HG03521 (cell line): Measurements from ENCODE around the gene PIGM.
A peak's percentile ranks its signal among the peaks of the same experiment; 100 is the strongest.
"Not testable (repeated sequence)": the region's sequence is repeated elsewhere in the genome, so short reads cannot be mapped to it uniquely, and the experiment has no call there.

Experiments used
- ATAC-seq: cut with Tn5 transposase; IDR thresholded peaks from one replicate; pipeline ENCODE4 v1.9.1; 2021; ENCODE audit warnings: mild to moderate bottlenecking, moderate library complexity; ENCODE audit not compliant: unreplicated experiment

Gene PIGM

DNA sequence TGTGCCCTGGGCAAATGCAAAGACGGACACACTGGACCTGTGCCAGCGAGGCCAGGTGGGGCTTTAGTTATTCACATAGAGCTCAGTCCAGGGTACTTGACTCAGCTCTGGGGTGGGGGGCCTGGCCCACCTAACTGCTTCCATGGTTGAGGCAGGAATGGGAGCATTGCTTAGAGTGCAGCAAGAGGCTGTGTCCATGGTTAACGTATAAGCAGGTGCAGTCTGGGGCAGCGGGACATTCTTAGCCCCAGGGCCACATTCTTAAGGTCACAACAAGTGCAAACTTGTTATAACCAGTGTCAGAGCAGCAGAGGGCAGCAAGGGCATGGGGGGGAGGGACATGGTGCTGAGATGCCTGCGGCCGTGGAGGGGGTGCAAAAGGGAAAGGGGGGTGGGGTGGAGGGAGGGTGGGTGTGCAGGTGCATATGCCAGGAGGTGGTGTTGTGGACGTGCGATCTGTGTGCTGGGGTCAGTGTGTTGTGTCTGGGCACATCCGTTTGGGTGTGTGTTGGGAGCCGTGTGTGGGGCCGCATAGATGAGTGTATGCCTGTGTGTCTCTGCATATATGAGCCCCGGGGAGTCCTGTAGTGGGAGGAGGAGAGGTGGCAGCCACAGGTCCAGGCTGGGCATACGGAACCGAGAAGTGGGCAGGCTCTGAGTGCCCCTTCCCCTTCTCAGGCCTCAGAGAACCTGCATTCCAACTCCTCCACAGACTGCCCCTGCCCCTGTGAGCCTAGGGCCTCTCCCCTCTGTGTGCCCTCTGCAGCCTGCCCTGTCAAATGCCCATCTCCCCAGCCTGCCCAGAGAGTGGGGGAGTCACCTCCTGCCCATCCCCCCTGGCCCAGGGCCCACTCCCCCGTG, 29.8 kb upstream of the PIGM start:
- no peak for ATAC-seq

DNA sequence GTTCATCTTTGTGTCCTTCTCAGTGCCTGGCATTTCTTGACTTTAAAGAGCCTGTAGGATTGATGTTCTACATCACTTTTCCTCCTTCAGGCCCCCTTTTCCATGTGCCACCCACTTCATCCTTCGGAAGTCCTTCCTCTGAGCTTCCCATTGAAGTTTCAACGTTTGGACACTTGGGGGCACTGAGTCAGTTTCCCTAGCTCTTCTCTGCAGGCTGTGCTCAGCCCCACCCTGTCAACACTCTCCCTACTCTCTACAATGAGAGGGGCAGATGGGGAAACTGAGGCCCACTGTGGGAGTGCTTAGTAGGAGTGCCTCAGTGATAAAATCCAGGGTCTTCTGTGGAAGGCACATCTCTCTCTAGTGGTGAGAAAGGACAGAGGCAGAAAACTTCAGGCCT, 26.3 kb upstream of the PIGM start:
- no peak for ATAC-seq

DNA sequence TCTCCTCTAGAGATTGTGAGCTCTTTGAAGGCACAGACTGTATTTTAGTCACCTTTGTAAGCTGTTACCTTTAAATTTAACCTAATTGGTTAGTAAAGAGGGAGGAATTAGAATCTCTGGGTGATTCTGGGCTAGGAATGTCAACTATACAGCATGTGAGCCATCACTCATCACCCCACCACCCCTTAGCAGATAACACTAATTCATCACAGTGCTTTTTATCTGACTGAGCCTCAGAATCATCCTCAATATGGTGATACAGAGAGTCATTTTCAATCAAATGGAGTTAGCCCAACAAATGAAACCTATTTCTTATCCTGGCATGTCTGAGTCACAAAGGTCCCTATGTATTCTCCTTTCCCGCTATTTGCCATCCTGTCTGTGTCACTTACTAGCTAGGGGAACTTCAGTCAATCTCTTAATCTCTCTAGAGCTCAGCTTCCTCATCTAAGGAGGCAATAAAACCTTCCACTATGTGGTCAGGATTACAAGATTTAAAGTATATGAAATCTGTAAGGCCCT, 24.9 kb upstream of the PIGM start:
- no peak for ATAC-seq

DNA sequence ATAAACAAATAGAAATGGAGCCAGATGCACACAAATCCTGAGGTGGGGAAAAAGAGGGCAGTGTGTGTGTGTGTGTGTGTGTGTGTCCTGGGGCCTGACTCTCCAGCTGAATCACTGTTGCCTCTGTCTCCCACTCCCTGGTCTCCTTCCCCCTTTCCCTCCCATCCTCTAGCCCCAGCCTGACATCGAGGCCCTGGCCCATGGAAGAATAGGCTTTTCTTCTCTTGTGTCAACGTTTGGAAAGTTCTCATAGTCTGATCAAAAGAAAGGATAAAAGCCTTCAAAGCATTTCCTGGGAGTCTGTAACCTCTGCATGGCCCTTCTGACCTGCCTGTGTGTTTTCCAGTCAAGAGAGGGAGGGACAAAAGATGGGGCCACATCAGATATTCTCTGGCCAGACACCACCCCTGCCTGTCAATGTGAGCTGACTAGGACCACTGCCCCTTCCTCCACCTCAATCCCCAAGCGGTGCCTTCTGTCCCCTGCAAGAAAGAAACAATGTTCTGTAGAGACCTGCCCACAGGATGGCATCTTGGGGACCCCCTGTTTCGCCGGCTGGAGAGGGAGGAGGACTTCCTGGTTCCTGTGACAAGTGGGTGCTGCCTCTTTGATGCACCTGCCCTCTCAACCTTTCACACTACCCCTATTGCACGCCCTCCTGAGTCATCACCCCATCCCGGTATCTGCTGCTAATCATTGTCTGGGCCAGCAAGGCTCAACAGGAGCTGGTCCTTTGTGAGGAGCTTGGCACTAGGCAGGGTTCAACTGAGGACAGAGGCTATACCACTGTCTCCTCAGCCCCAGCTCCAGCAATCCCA, 22.0 kb upstream of the PIGM start:
- ATAC-seq: no peak

DNA sequence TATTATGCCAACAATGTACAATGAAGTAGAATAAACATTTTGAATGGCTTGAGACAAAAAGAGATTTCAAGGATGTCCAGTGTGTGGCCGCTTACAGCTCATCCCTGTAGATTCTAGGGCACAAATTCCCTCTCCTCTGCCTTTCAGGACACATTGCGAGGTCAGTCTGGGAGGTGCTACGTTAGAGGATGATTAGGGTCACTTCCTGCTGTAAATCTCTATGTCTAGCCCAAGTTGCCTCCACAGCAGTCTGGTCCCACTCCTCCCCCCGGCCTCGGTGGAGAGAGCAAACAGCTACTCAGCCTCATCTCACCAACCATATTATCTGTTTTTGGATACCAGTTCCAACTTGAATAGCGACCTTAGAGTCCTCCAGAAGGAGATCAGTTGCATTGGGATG, 21.1 kb upstream of the PIGM start:
- ATAC-seq: no peak

DNA sequence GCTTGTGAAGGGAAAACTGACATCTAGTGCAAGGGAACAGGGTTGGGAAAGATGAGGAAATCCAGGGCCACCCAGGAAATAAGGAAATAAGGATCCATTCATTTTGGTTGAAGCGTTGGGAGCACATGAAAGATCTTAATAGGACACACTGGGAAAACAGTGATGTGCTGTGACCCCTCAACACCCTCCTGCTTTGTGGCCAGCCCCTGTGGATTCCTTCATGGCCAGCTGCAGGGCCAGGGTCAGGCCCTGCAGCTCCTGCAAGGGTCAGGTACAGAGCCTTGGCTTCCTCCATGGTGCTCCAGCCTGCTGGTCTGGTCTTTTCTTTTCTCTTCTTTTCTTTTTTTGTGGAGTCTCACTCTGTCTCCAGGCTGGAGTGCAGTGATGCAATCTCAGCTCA, 18.8 kb upstream of the PIGM start:
- no peak for ATAC-seq

DNA sequence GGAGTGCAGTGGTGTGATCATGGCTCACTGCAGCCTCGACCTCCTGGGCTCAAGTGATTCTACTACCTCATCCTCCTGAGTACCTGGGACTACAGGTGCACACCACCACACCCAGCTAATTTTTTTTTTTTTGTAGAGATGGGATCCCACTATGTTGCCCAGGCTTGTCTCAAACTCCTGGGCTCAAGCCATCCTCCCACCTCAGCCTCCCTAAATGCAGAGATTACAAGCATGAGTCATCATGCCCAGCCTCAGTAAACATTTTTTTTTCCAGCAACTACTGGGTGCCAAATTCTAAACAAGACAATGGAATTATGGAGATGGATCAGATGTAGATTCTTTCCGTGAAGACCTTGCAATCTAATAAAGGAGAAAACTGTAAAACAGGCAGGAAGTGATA, 18.4 kb upstream of the PIGM start:
- not testable (repeated sequence) for ATAC-seq

DNA sequence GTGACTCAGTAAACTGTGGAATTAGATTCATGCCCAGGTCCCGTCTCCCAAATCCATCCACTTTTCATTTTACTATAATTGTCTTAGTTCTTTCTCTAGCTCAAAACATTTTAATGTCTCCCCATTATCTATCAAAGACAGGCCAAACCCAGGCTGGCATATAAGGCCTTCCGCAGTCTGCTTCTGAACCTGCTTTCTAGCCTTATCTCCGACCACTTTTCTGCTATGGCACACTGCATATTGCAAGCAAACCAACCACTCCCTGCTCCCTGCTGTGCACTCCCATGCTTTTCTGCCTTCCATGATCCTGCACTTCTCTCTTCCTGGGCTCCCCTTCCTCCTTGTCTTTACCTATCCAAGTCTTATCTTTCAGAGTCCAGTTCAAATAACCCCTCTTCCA, 17.3 kb upstream of the PIGM start:
- ATAC-seq: no peak

DNA sequence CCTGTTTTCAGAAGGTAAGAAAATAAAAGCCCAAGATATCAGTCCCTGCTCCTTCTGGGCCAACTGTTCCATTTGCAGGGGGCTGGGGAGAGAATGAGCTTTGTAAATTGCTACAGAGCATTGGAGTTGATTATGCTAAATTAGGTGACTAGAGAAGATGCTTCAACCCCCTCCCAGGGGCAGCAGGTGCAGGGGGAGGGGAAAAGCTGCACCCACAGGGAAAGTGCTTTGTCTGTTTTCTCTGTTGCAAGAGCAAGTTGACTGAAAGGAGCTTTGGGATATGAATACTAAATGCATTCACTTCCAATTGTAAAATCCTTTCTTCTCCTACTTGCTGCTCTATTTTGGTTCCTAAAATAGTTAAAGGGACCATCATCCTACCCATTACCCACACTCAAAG, 16.5 kb upstream of the PIGM start:
- ATAC-seq: no peak

DNA sequence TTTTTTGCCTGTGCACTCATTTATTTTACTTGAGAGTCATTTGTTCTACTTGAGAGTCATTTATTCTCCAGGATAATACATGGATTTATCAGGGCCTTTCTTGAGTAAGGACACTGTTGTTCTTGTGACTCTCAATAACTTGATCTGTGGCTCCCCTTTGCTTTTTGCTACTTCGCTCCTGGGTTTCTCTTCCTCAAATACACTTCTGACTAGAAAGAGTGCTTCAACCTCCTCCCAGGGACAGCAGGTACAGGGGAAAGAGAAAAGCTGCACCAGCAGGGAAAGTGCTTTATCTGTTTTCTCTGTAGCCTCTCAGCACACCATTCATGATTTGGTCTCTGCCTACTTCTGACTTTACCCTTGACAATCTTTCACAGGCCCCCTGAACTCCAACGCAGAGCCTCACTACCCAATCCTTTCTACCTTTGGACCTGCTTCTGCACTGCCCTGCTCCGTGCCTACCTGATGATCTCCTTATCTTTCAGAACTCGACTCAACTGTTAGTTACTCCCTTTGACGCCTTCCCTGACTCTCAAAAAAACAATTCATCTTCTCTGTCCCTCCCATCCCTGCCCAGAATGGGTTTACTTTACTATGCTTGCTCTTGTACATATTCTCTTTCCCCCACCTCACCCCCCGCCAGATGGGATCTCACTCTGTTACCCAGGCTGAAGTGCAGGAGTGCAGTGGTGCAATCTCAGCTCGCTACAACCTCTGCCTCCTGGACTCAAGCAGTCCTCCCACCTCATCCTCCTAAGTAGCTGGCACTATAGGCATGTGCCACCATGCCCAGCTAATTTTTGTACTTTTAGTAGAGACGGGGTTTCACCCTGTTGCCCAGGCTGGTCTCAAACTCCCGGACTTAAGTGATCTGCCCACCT, 15.6 kb upstream of the PIGM start:
- no peak for ATAC-seq

DNA sequence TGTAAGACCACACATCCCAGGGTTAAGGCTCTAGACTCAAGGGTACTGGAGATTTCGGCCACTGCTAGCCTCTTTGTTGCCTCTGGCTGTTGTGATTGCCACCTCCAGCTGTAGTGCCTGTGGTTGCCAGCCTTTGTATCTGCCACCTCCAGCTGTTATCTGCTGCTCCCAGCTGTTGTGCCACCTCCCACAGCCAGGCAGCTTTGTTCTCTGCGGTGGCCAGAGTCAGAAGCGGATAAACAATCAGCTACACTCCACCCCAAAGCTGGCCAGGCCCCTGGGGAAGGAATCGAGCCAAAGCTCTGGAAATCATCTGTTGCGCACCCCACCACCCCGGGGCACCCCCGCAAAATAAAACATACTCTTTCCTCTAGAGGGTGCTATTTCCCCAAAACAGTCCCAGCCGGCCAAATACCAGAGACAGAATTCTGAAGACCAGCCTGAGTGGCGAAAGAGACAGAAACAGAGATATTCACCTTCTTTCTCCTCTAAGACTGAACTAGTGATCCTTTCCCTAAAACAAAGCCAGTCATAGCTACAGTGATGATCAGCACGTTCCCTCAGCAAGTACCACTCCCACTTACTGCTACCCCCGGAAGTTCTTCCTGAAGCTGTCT, 14.8 kb upstream of the PIGM start:
- no peak for ATAC-seq

DNA sequence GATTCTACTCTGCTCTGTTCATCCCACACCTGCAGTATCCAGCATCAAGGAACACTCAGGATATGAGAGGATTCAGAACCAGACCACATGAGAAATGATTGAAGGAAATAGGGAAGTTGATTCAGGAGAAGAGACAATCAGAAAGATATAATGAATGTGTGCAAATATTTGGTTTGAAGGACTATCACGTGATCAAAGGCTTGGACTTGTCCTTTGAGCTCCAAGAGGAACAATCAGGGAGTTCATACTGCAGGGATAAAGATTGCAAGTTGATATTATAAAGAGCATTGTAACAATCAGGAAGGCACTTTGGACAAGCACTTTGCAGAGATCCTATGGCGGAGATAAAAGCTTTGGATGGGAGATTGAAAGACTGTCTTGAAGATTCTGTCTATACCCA, 13.9 kb upstream of the PIGM start:
- ATAC-seq: no peak

DNA sequence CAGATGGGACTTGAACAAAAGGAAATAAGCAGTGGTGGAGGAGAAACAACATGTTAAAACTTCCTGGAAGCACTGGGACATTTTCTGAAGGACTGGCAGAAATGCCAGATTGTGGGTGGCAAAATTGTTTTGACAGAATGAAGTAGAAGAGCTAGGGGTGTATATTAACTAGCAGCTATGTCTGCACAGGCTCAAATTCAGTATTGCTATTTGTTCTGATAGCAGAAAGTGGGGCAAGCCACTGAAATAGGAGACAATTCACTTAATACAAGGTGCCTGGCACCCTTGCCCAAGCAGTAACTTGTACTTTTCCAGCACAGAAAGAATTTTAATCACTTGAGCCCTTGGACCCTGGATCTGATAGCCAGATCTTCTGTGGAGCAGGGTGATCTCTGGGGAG, 11.8 kb upstream of the PIGM start:
- no peak for ATAC-seq

DNA sequence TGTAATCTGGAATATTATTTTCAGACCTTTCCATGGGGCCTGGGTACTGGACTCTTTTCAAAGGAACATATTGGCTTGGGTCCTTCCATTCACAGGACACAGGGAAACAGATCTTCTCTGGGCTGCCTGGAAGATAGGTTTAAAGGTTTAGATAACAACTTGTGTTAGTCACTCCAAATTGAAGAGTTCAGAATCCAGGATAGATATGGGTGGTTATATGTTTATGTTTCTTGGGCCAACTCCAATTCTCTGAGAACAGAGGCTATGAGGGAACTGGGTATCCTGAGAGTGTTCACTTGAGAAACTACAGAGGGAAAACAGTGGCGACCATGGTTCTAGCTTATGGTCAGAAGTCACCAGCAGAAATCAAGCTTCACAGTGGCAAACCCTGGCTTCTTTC, 8.7 kb upstream of the PIGM start:
- ATAC-seq: no peak

DNA sequence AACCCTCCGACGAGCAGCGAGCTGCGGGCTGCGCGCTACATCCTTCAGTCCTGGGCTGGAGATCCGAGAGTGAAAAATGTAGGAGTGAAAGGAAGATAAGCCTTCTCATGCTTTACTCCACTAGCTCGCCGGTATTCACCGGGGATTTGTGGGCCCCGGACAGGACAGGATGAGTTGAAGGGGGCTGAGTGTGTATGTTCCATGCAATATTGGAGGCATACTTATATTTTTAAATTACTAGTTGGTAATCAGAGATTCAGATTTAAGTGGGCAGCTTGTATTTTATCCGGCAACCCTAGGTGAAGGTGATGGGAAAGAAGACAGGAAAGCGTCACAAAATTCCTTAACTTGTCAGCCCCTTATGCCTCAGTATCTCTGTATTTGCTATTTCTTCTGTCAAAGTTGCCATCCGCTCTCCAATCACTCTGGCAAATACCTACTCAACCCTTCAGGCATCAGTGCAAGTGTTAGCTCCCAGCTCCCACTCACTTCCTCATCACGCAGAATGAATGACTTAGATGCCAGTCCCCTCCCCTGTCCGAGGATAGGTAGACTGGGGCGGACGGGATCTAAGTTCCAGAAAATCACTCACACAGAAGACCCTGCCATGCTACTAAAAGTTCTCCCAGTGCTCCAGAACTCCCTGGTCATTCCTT, 503 bp upstream of the PIGM start:
- ATAC-seq: peak; percentile 4

DNA sequence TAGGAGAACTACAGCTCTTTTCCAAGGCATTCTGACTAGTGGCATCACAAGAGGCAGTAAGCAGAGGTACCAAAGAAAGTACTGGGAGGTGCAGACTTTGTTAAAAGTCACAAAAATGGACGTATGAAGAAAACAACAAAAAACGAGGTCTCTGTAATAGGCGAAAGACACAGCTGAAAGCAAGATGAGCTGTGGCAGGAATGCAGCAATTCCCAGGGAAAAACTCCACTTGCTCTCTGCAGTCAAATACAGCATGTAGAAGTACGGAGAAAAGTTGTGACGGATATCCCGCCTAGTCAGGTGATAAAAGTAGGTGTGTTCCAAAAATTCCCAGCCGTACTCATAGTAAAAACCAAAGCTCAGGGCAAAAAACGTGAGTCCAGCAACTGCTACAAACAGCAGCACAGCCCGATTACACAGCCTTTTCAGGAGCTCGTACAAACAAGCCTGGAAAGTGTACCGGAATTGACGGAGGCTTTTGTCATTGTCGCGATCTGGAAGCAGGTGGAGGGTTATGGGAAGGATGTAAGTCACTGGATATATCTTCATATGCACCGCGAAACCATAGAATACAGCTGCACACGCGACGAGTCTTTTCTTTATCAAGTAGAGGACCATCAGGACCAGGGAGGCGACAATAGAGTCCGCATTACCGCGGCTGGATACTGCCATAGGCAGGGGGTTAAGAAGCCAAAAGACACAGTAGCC, 979 bp downstream of the PIGM start:
- ATAC-seq: peak; percentile 4

DNA sequence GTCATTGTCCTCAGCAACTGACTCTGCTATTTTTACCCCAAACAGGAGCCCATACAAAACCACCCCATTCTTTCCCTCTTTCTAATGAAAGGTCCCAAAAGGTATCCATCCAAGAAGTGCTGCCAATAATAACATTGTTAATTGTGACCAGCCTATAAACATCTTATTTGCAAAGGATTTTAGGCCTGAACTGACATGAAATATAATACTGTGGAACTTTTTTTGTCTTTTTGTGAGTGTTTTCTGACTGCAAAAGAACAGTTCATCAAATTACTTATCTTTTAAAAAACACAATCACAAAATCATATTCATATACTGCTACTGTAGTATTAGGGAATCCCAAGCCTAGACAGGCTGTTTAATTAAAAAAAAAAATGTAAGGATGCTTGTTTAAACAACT, 3.4 kb downstream of the PIGM start:
- no peak for ATAC-seq

DNA sequence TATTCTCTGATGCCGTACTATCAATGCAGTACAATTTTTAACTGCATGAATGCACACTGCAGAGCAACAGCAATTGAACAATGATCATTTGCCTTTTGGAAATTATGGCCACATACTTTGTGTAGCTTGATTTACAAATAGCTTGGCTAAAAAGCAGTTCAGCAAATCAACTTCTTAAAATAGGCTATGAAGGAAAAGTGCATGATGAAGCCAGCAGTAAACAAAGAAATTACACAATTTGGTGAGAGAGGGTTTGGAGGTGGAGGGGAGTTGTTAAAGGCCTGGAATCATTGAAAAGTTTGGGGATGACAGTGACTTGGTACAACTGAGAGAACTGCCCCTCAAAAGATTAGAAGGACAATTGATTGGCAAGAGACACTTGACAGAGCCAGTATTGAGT, 6.5 kb downstream of the PIGM start:
- ATAC-seq: no peak

DNA sequence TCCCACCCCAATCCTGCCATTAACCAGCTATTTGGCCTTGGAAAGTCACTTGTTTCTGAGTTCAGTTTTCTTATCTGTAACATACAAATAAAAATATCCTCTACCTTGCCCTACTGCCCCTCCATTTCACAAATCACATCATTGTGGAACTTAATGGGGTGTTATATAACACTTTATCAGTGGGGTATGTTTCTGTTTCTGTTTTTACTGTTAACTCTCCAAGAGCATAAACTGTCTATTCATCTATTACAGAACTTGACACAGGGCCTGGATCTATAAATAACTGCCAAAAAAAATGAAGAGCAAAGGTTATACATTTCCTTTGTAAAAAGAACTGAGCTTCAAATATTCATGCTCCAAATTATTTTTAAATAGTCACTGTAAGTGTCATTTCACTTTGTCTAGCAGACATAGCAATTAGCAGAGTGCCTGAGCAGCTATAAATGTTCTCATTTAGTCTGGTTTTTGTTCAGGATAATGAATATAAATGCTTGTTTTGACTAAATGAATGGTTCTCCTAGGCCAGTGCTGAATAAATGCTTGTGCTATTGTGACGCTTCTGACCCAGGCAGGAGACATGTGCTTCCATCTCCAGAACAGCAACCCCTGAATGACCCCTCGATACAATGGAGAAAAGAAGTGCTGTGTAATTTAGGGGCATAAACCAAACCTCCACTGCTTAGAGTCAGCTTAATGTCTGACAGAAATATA, 7.4 kb downstream of the PIGM start:
- no peak for ATAC-seq
